Measurements from ENCODE around the gene SLC25A44.

DNA sequence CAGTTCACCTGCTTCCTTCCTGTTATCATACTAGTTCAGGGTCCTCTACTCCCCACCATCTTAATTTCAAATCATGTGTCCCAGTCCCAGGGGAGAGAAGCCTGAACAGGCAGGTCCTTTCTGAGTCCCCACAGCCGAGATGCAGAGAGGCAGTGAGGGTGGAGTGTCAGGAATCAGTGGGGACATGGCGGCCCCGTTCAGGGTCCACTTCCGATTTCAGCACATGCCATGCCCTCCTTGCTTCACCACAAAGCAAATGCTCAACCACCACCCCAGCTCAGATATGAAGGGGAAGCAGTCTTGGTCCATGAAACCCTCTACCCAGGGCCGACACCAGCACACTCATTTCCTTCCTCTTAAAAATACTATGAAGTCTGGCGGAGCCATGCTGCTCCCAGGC is 45.7 kb upstream of the SLC25A44 start:
- TF ChIP-seq SMC3 (IDR thresholded peaks at IDR 0.05): no peak
- TF ChIP-seq, protein P1, sequence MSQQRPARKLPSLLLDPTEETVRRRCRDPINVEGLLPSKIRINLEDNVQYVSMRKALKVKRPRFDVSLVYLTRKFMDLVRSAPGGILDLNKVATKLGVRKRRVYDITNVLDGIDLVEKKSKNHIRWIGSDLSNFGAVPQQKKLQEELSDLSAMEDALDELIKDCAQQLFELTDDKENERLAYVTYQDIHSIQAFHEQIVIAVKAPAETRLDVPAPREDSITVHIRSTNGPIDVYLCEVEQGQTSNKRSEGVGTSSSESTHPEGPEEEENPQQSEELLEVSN (IDR thresholded peaks at IDR 0.05; ENCODE audit: borderline replicate concordance, low read depth): no peak
- TF ChIP-seq, protein P2, sequence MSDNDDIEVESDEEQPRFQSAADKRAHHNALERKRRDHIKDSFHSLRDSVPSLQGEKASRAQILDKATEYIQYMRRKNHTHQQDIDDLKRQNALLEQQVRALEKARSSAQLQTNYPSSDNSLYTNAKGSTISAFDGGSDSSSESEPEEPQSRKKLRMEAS (IDR thresholded peaks at IDR 0.05): no peak
- no peak for TF ChIP-seq NR3C1 (IDR thresholded peaks at IDR 0.05)
- TF ChIP-seq POLR2A (IDR thresholded peaks at IDR 0.05; ENCODE audit: low read length): no peak
- TF ChIP-seq, protein P3, sequence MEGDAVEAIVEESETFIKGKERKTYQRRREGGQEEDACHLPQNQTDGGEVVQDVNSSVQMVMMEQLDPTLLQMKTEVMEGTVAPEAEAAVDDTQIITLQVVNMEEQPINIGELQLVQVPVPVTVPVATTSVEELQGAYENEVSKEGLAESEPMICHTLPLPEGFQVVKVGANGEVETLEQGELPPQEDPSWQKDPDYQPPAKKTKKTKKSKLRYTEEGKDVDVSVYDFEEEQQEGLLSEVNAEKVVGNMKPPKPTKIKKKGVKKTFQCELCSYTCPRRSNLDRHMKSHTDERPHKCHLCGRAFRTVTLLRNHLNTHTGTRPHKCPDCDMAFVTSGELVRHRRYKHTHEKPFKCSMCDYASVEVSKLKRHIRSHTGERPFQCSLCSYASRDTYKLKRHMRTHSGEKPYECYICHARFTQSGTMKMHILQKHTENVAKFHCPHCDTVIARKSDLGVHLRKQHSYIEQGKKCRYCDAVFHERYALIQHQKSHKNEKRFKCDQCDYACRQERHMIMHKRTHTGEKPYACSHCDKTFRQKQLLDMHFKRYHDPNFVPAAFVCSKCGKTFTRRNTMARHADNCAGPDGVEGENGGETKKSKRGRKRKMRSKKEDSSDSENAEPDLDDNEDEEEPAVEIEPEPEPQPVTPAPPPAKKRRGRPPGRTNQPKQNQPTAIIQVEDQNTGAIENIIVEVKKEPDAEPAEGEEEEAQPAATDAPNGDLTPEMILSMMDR (IDR thresholded peaks at IDR 0.05): no peak
- no peak for TF ChIP-seq CEBPB (IDR thresholded peaks at IDR 0.05)
- TF ChIP-seq BHLHE40 (IDR thresholded peaks at IDR 0.05; ENCODE audit: low read depth, low read length): no peak
- TF ChIP-seq KDM5A (IDR thresholded peaks at IDR 0.05): no peak
- TF ChIP-seq, protein P4, sequence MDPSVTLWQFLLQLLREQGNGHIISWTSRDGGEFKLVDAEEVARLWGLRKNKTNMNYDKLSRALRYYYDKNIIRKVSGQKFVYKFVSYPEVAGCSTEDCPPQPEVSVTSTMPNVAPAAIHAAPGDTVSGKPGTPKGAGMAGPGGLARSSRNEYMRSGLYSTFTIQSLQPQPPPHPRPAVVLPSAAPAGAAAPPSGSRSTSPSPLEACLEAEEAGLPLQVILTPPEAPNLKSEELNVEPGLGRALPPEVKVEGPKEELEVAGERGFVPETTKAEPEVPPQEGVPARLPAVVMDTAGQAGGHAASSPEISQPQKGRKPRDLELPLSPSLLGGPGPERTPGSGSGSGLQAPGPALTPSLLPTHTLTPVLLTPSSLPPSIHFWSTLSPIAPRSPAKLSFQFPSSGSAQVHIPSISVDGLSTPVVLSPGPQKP (IDR thresholded peaks at IDR 0.05; ENCODE audit: low read depth, low read length): no peak
